B cell (primary cell): ENCODE results near the gene GJE1. TPM values are rescaled to one million over a fixed set of nuclear protein-coding genes. Genes with fewer than 3 reads are reported as not detected.
"Not testable (repeated sequence)": the region's sequence is repeated elsewhere in the genome, so short reads cannot be mapped to it uniquely, and the experiment has no call there.

ENCODE experiments used
- ATAC-seq: fragments of 200-7000 bp; cut with Tn5 transposase; one replicate; pipeline ENCODE4 v1.10.0; 2021; ENCODE audit warnings: low read depth, mild to moderate bottlenecking, moderate number of reproducible peaks, moderate library complexity
- CTCF ChIA-PET: fragments of 350-600 bp; sonication (Branson Sonifier 250); formaldehyde crosslinking; loops from one replicate; lab custom pipeline; 2021; ENCODE audit warnings: antibody characterized with exemption, inconsistent platforms; lab: Charles Lee
- POLR2A ChIA-PET: fragments of 350-600 bp; sonication (Branson Sonifier 250); formaldehyde crosslinking; loops from one replicate; lab custom pipeline; 2021; ENCODE audit warnings: antibody characterized with exemption; lab: Charles Lee
- DNase-seq: peaks from one replicate; pipeline ENCODE4 v3.0.0; 2013
- H2AFZ ChIP-seq: 2 replicates; pipeline ENCODE4 v1.6.1; 2012; ENCODE audit warnings: mild to moderate bottlenecking, low read depth, low read length; ENCODE audit not compliant: insufficient read depth, poor library complexity, severe bottlenecking
- H3K27ac ChIP-seq, 2 donors: 1 replicate in 1 of 2; 2 replicates in 1 of 2; pipeline ENCODE4 v1.5.1; 2012 to 2013; ENCODE audit warnings: low read length in 2 of 2, mild to moderate bottlenecking in 2 of 2, moderate library complexity in 1 of 2
- H3K27me3 ChIP-seq, 4 experiments: fragments of 200-600 bp in 1 of 4; sonication (generic) in 1 of 4; replicated peaks in 1 of 4; 1 replicate in 2 of 4; 2 replicates in 2 of 4; pipeline versions ENCODE4 v1.6.1 to v1.7.0; 2013 to 2016; ENCODE audit warnings: low read length in 3 of 4, mild to moderate bottlenecking in 2 of 4, mixed read lengths in 1 of 4, moderate library complexity in 1 of 4; ENCODE audit not compliant: insufficient read depth in 4 of 4, control insufficient read depth in 3 of 4; ENCODE audit errors: control extremely low read depth in 1 of 4
- H3K36me3 ChIP-seq, 2 experiments: replicated peaks in 1 of 2; 1 replicate in 1 of 2; 2 replicates in 1 of 2; pipeline versions ENCODE4 v1.6.1 to v1.7.1; 2013; ENCODE audit warnings: low read length in 1 of 2; ENCODE audit not compliant: insufficient read depth in 2 of 2, control insufficient read depth in 1 of 2; ENCODE audit errors: control extremely low read depth in 1 of 2, extremely low read depth in 1 of 2
- H3K4me1 ChIP-seq, 2 donors: fragments of 200-600 bp in 1 of 2; sonication (generic) in 1 of 2; 1 replicate in 1 of 2; 2 replicates in 1 of 2; pipeline versions ENCODE4 v1.5.1 to v1.6.1; 2013 to 2017; ENCODE audit warnings: low read length in 2 of 2; ENCODE audit not compliant: control insufficient read depth in 2 of 2, insufficient read depth in 2 of 2
- H3K4me2 ChIP-seq: replicated peaks from 2 replicates; pipeline ENCODE3; 2012; ENCODE audit warnings: mild to moderate bottlenecking, low read depth, low read length; ENCODE audit not compliant: poor library complexity, severe bottlenecking
- H3K4me3 ChIP-seq, 5 experiments: fragments of 200-600 bp in 1 of 5; sonication (generic) in 1 of 5; 1 replicate in 3 of 5; 2 replicates in 2 of 5; pipeline versions ENCODE4 v1.5.1 to v1.7.0; 2011 to 2016; ENCODE audit warnings: low read length in 4 of 5, mild to moderate bottlenecking in 4 of 5, low read depth in 2 of 5, control low read depth in 1 of 5, moderate library complexity in 1 of 5; ENCODE audit not compliant: insufficient read depth in 1 of 5; ENCODE audit errors: control extremely low read depth in 1 of 5, extremely low read depth in 1 of 5
- H3K79me2 ChIP-seq: fragments of 200-600 bp; sonication (generic); one replicate; pipeline ENCODE4 v1.6.0; 2016; ENCODE audit warnings: low read length; ENCODE audit not compliant: control insufficient read depth, insufficient read depth
- H3K9ac ChIP-seq: fragments of 200-600 bp; sonication (generic); 2 replicates; pipeline ENCODE4 v1.6.1; 2017; ENCODE audit warnings: mild to moderate bottlenecking, low read length, moderate library complexity
- H3K9me3 ChIP-seq, 3 donors: one replicate each; pipeline versions ENCODE4 v1.6.1 to v1.7.1; 2013; ENCODE audit warnings: low read length in 2 of 3; ENCODE audit not compliant: control insufficient read depth in 2 of 3, insufficient read depth in 1 of 3; ENCODE audit errors: control extremely low read depth in 1 of 3
- H4K20me1 ChIP-seq: 2 replicates; pipeline ENCODE4 v1.6.0; 2012; ENCODE audit warnings: mild to moderate bottlenecking, low read length; ENCODE audit not compliant: insufficient read depth, control insufficient read depth, poor library complexity, severe bottlenecking
- H3K27ac Mint-ChIP-seq: one replicate; pipeline ENCODE4 v1.8.0; 2021; ENCODE audit warnings: mixed read lengths
- H3K27me3 Mint-ChIP-seq: one replicate; pipeline ENCODE4 v1.8.0; 2021; ENCODE audit warnings: mixed read lengths
- H3K4me1 Mint-ChIP-seq: one replicate; pipeline ENCODE4 v1.8.0; 2021; ENCODE audit warnings: mixed read lengths
- H3K4me3 Mint-ChIP-seq: one replicate; pipeline ENCODE4 v1.8.0; 2021; ENCODE audit warnings: mixed read lengths
- H3K9me3 Mint-ChIP-seq: one replicate; pipeline ENCODE4 v1.8.0; 2022; ENCODE audit warnings: mixed read lengths; ENCODE audit not compliant: insufficient read depth
- EZH2 ChIP-seq: IDR thresholded peaks from 2 replicates; pipeline ENCODE4 v1.6.1; 2012; ENCODE audit warnings: borderline replicate concordance, low read depth, mild to moderate bottlenecking, moderate library complexity, low read length; ENCODE audit not compliant: insufficient read depth, poor library complexity, severe bottlenecking
- WGBS: methylation state at CpG from one replicate; pipeline ENCODE4 v1.1.5; 2013; ENCODE audit warnings: missing lambda C conversion rate; ENCODE audit not compliant: insufficient coverage; 5-methylcytosine and 5-hydroxymethylcytosine counted together
- intact Hi-C: fragments of 100-400 bp; cut with micrococcal nuclease; formaldehyde crosslinking; loops from one replicate; pipeline ENCODE4 v1.10.0; 2022
- polyA plus RNA-seq: library from polyadenylated mRNA; depleted of rRNA; stranded (reverse); fragments of >200 nt; gene quantifications from 2 replicates; pipeline ENCODE4 v1.2.3, GENCODE V29; 2012
- total RNA-seq, 2 donors: library from RNA; stranded (reverse); fragments of 120-200 nt in 1 of 2; gene quantifications; 1 replicate in 1 of 2; 2 replicates in 1 of 2; pipeline versions ENCODE4 v1.2.3 to v1.2.4, GENCODE V29; 2013 to 2022
- TF ChIP-seq, protein P1 (sequence below): fragments of 200-600 bp; IDR thresholded peaks from one replicate; pipeline ENCODE4 v1.8.0; 2022; ENCODE audit warnings: antibody characterized with exemption, mild to moderate bottlenecking

GJE1 gene
- total and polyA plus RNA-seq, 2 donors (not counting 1 experiment from before 2014, with no cell fraction given): not detected

GRCh38 chr6:142110820-142111219, 21.9 kb upstream of the GJE1 start:
- H2AFZ ChIP-seq, H3K79me2 ChIP-seq, POLR2A ChIA-PET, H3K27ac ChIP-seq, H3K9me3 ChIP-seq, H3K27me3 Mint-ChIP-seq, H3K36me3 ChIP-seq, H3K9ac ChIP-seq, H4K20me1 ChIP-seq, H3K9me3 Mint-ChIP-seq, H3K27me3 ChIP-seq, H3K4me2 ChIP-seq, DNase-seq, H3K4me1 Mint-ChIP-seq, H3K27ac Mint-ChIP-seq, H3K4me3 ChIP-seq, H3K4me1 ChIP-seq, ATAC-seq, H3K4me3 Mint-ChIP-seq: not testable (repeated sequence)
- CTCF ChIA-PET: interaction anchor here (0.7 kb wide), 1 partner anchor 1247 kb away, joined by 3 read pairs; no protein-coding TSS in a partner anchor
- intact Hi-C loops: loop anchor here (5.0 kb wide), 1 partner anchor 549 kb away; no protein-coding TSS in a partner anchor
- WGBS: 95% methylated on average over 7 of the region's 9 CpGs

- H3K4me3 Mint-ChIP-seq: no peak overlapping the region
- no peaks in the 10 kb centered on the region for H3K27me3 ChIP-seq
- ATAC-seq (no peak), DNase-seq (peak; percentile 58)
- no peak overlapping the region for H3K4me3 ChIP-seq
- H3K9me3 Mint-ChIP-seq: no peaks in the 10 kb centered on the region
- 0% methylated on average over 3 of the region's 4 CpGs for WGBS
- no peaks in the 10 kb centered on the region for H3K4me1 Mint-ChIP-seq
- H2AFZ ChIP-seq: no peak overlapping the region
- H3K27ac Mint-ChIP-seq: no peak overlapping the region
- TF ChIP-seq, protein P1, sequence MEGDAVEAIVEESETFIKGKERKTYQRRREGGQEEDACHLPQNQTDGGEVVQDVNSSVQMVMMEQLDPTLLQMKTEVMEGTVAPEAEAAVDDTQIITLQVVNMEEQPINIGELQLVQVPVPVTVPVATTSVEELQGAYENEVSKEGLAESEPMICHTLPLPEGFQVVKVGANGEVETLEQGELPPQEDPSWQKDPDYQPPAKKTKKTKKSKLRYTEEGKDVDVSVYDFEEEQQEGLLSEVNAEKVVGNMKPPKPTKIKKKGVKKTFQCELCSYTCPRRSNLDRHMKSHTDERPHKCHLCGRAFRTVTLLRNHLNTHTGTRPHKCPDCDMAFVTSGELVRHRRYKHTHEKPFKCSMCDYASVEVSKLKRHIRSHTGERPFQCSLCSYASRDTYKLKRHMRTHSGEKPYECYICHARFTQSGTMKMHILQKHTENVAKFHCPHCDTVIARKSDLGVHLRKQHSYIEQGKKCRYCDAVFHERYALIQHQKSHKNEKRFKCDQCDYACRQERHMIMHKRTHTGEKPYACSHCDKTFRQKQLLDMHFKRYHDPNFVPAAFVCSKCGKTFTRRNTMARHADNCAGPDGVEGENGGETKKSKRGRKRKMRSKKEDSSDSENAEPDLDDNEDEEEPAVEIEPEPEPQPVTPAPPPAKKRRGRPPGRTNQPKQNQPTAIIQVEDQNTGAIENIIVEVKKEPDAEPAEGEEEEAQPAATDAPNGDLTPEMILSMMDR: peak; percentile 95
- TF ChIP-seq EZH2: no peak
- H4K20me1 ChIP-seq: no peaks in the 10 kb centered on the region
- peaks cover 7% of the 10 kb centered on the region for H3K27me3 Mint-ChIP-seq
- ChIA-PET POLR2A (no interaction called here), CTCF (interaction anchor here (1.4 to 2.7 kb wide), 5 partner anchors 9 to 59 kb away, joined by 3 to 12 read pairs (median 4); no protein-coding TSS in a partner anchor)
- H3K9ac ChIP-seq: no peak overlapping the region
- H3K9me3 ChIP-seq: no peaks in the 10 kb centered on the region
- no peaks in the 10 kb centered on the region for H3K4me1 ChIP-seq
- no peaks in the 10 kb centered on the region for H3K36me3 ChIP-seq
- H3K27ac ChIP-seq: no peak overlapping the region
- no peak overlapping the region for H3K4me2 ChIP-seq
- intact Hi-C loops: loop anchor here (2.0 to 5.0 kb wide), 2 partner anchors 550 to 804 kb away; no protein-coding TSS in a partner anchor
- H3K79me2 ChIP-seq: no peaks in the 10 kb centered on the region
Measured at GRCh38 chr6:142112451-142113061, 20.2 kb upstream of the GJE1 start.
